CD14-positive monocyte (primary cell): ENCODE results near the gene EFL1. TPM values are rescaled to one million over a fixed set of nuclear protein-coding genes. Genes with fewer than 3 reads are reported as not detected.

Experiments
- DNase-seq, 3 donors: peaks; one replicate each; pipeline ENCODE4 v3.0.0-alpha.2; 2011 to 2022
- H2AFZ ChIP-seq: 2 replicates; pipeline ENCODE4 v1.6.0; 2012; ENCODE audit warnings: mild to moderate bottlenecking, low read depth, low read length, inconsistent platforms; ENCODE audit not compliant: insufficient read depth, poor library complexity, severe bottlenecking
- H3K27ac ChIP-seq, 2 donors: 1 replicate in 1 of 2; 2 replicates in 1 of 2; pipeline ENCODE4 v1.5.1; 2012 to 2013; ENCODE audit warnings: low read length in 2 of 2, control low read depth in 1 of 2, inconsistent platforms in 1 of 2, low read depth in 1 of 2, mild to moderate bottlenecking in 1 of 2
- H3K27me3 ChIP-seq, 2 donors: one replicate each; pipeline versions ENCODE4 v1.6.0 to v1.6.1; 2011 to 2013; ENCODE audit warnings: low read length in 2 of 2; ENCODE audit not compliant: control insufficient read depth in 2 of 2, insufficient read depth in 2 of 2
- H3K36me3 ChIP-seq, 2 donors: replicated peaks in 1 of 2; 1 replicate in 1 of 2; 2 replicates in 1 of 2; pipeline versions ENCODE4 v1.5.1 to v1.6.1; 2012 to 2013; ENCODE audit warnings: low read length in 2 of 2, control low read depth in 1 of 2, inconsistent platforms in 1 of 2, mild to moderate bottlenecking in 1 of 2; ENCODE audit not compliant: insufficient read depth in 2 of 2, control insufficient read depth in 1 of 2
- H3K4me1 ChIP-seq, 2 donors: 1 replicate in 1 of 2; 2 replicates in 1 of 2; pipeline versions ENCODE4 v1.5.1 to v1.6.1; 2012 to 2013; ENCODE audit warnings: low read length in 2 of 2, control low read depth in 1 of 2, inconsistent platforms in 1 of 2, mild to moderate bottlenecking in 1 of 2, moderate library complexity in 1 of 2; ENCODE audit not compliant: insufficient read depth in 2 of 2, control insufficient read depth in 1 of 2
- H3K4me2 ChIP-seq: replicated peaks from 2 replicates; pipeline ENCODE3; 2012; ENCODE audit warnings: low read length, moderate library complexity, mild to moderate bottlenecking; ENCODE audit not compliant: poor library complexity, severe bottlenecking; ENCODE audit errors: extremely low read depth
- H3K4me3 ChIP-seq, 3 experiments: fragments of 200-600 bp in 1 of 3; sonication (generic) in 1 of 3; replicated peaks in 1 of 3; 1 replicate in 2 of 3; 2 replicates in 1 of 3; pipeline ENCODE4 v1.5.1; 2011 to 2013; ENCODE audit warnings: low read length in 3 of 3, mild to moderate bottlenecking in 3 of 3, control low read depth in 2 of 3, low read depth in 2 of 3, inconsistent platforms in 1 of 3, moderate library complexity in 1 of 3
- H3K79me2 ChIP-seq: 2 replicates; pipeline ENCODE4 v1.6.0; 2012; ENCODE audit warnings: mild to moderate bottlenecking, control low read depth, inconsistent platforms, low read length, moderate library complexity; ENCODE audit not compliant: insufficient read depth
- H3K9ac ChIP-seq: 2 replicates; pipeline ENCODE4 v1.6.0; 2017; ENCODE audit warnings: low read length, mild to moderate bottlenecking; ENCODE audit not compliant: insufficient read depth, poor library complexity, severe bottlenecking
- H3K9me3 ChIP-seq, 2 donors: replicated peaks in 1 of 2; 1 replicate in 1 of 2; 2 replicates in 1 of 2; pipeline versions ENCODE4 v1.5.1 to v1.6.1; 2012 to 2013; ENCODE audit warnings: low read length in 2 of 2, control low read depth in 1 of 2; ENCODE audit not compliant: control insufficient read depth in 1 of 2, insufficient read depth in 1 of 2
- H4K20me1 ChIP-seq: 2 replicates; pipeline ENCODE4 v1.6.0; 2012; ENCODE audit warnings: mild to moderate bottlenecking, low read length, control low read depth, moderate library complexity; ENCODE audit not compliant: insufficient read depth
- H3K27ac Mint-ChIP-seq, 7 donors: one replicate each; pipeline ENCODE4 v1.8.0; 2020; ENCODE audit warnings: mild to moderate bottlenecking in 7 of 7, mixed read lengths in 7 of 7, moderate library complexity in 6 of 7, inconsistent platforms in 2 of 7
- H3K27me3 Mint-ChIP-seq, 3 donors: one replicate each; pipeline ENCODE4 v1.8.0; 2021 to 2022; ENCODE audit warnings: low read depth in 3 of 3, mild to moderate bottlenecking in 3 of 3, mixed read lengths in 3 of 3, moderate library complexity in 3 of 3, inconsistent platforms in 1 of 3
- H3K36me3 Mint-ChIP-seq, 2 donors: one replicate each; pipeline ENCODE4 v1.8.0; 2020; ENCODE audit warnings: mixed read lengths in 2 of 2, inconsistent platforms in 1 of 2, mild to moderate bottlenecking in 1 of 2
- H3K4me1 Mint-ChIP-seq: one replicate; pipeline ENCODE4 v1.8.0; 2020; ENCODE audit warnings: mild to moderate bottlenecking, mixed read lengths
- H3K4me3 Mint-ChIP-seq, 2 donors: one replicate each; pipeline ENCODE4 v1.8.0; 2020; ENCODE audit warnings: mild to moderate bottlenecking in 2 of 2, mixed read lengths in 2 of 2, moderate library complexity in 1 of 2
- H3K9me3 Mint-ChIP-seq, 7 donors: one replicate each; pipeline ENCODE4 v1.8.0; 2020 to 2022; ENCODE audit warnings: mixed read lengths in 7 of 7, mild to moderate bottlenecking in 6 of 7, moderate library complexity in 6 of 7, inconsistent platforms in 2 of 7
- CTCF ChIP-seq: fragments of 200-600 bp; IDR thresholded peaks from one replicate; pipeline ENCODE4 v1.8.0; 2022; ENCODE audit warnings: antibody characterized with exemption, mild to moderate bottlenecking
- WGBS: methylation state at CpG from one replicate; pipeline ENCODE4 v1.1.5; 2013; ENCODE audit warnings: missing lambda C conversion rate; ENCODE audit not compliant: insufficient coverage; 5-methylcytosine and 5-hydroxymethylcytosine counted together
- intact Hi-C, 2 donors: fragments of 100-400 bp; cut with micrococcal nuclease; formaldehyde crosslinking; loops; one replicate each; pipeline versions ENCODE4 v1.15.0 to v1.15.1; 2023
- polyA plus RNA-seq, 3 donors: library from polyadenylated mRNA; depleted of rRNA in 1 of 3; unstranded in 2 of 3; stranded (reverse) in 1 of 3; fragments of 300-500 nt in 2 of 3; fragments of >200 nt in 1 of 3; fragmentation: Illumina TruSeq in 2 of 3; gene quantifications; 1 replicate in 2 of 3; 2 replicates in 1 of 3; pipeline ENCODE4 v1.2.3, GENCODE V29; 2012 to 2021

The EFL1 gene
- polyA plus RNA-seq, 3 donors = 5.2 to 10.0 (median 7.1) TPM

GRCh38 chr15:82173108-82173507 lies 89.4 kb downstream of the EFL1 start:
- no peak overlapping the region for H3K4me3 Mint-ChIP-seq
- H3K36me3 Mint-ChIP-seq = peaks cover 0 to 13% of the 10 kb centered on the region in 2 donors
- no peaks in the 10 kb centered on the region for H3K4me1 ChIP-seq

GRCh38 chr15:82172506-82172905 lies 90.0 kb downstream of the EFL1 start:
- no peak overlapping the region for H3K4me2 ChIP-seq
- no peak overlapping the region for H2AFZ ChIP-seq
- H3K36me3 ChIP-seq = no peaks in the 10 kb centered on the region
- no peaks in the 10 kb centered on the region for H3K9me3 ChIP-seq
- no peaks in the 10 kb centered on the region for H3K79me2 ChIP-seq
- no peak overlapping the region for H3K27ac Mint-ChIP-seq
- no peak for DNase-seq
- no CpG with 5 or more reads among the region's 4 CpGs for WGBS
- no peak overlapping the region for H3K9ac ChIP-seq
- no peaks in the 10 kb centered on the region for H4K20me1 ChIP-seq
- TF ChIP-seq CTCF = no peak
- H3K27me3 ChIP-seq = no peaks in the 10 kb centered on the region
- peaks cover 0 to 1% (median 0%) of the 10 kb centered on the region in 3 donors for H3K27me3 Mint-ChIP-seq
- no peak overlapping the region for H3K4me3 ChIP-seq
- no peak overlapping the region for H3K4me3 Mint-ChIP-seq
- H3K9me3 Mint-ChIP-seq = no peaks in the 10 kb centered on the region
- no peak overlapping the region for H3K27ac ChIP-seq
- H3K4me1 Mint-ChIP-seq = peaks cover 12% of the 10 kb centered on the region
- peaks cover 0 to 13% of the 10 kb centered on the region in 2 donors for H3K36me3 Mint-ChIP-seq
- intact Hi-C loops = no loop called here
- no peaks in the 10 kb centered on the region for H3K4me1 ChIP-seq

More at GRCh38 chr15:82173108-82173507, 89.4 kb downstream of the EFL1 start:
- H4K20me1 ChIP-seq = no peaks in the 10 kb centered on the region
- no peaks in the 10 kb centered on the region for H3K27me3 ChIP-seq
- no CpG with 5 or more reads among the region's 1 CpG for WGBS
- H3K9me3 Mint-ChIP-seq = no peaks in the 10 kb centered on the region
- H3K9ac ChIP-seq = no peak overlapping the region
- intact Hi-C loops = no loop called here
- H2AFZ ChIP-seq = no peak overlapping the region
- DNase-seq = no peak
- H3K4me3 ChIP-seq = no peak overlapping the region
- no peak for TF ChIP-seq CTCF
- H3K79me2 ChIP-seq = no peaks in the 10 kb centered on the region
- H3K27me3 Mint-ChIP-seq = peaks cover 0 to 1% (median 0%) of the 10 kb centered on the region in 3 donors
- H3K27ac ChIP-seq = no peak overlapping the region
- no peaks in the 10 kb centered on the region for H3K9me3 ChIP-seq
- H3K36me3 ChIP-seq = no peaks in the 10 kb centered on the region
- no peak overlapping the region for H3K4me2 ChIP-seq
- peaks cover 15% of the 10 kb centered on the region for H3K4me1 Mint-ChIP-seq
- no peak overlapping the region for H3K27ac Mint-ChIP-seq
